OCI-LY1 (cell line): ENCODE data around the gene AP1B1.

Experiments used
- CTCF ChIP-seq: fragments of 200-600 bp; sonication (generic), shearing (Covaris generic); IDR thresholded peaks from 2 replicates; pipeline ENCODE4 v1.5.1; 2017; ENCODE audit warnings: mild to moderate bottlenecking, antibody characterized with exemption, low read length, moderate library complexity, mixed read lengths
- EZH2 ChIP-seq: fragments of 200-600 bp; sonication (generic), shearing (Covaris generic); IDR thresholded peaks from 2 replicates; pipeline ENCODE4 v1.8.0; 2017; ENCODE audit warnings: borderline replicate concordance, mixed run types, mild to moderate bottlenecking, antibody characterized with exemption, low read length, moderate library complexity, mixed read lengths

- TF ChIP-seq CTCF (no peak), EZH2 (no peak)
Measured at GRCh38 chr22:29300807-29301601, 87.4 kb downstream of the AP1B1 start.
